GM12878 (cell line): ENCODE data around the gene TATDN2.

Experiments
- EZH2 ChIP-seq: IDR thresholded peaks from 2 replicates; pipeline ENCODE4 v1.6.1; 2012; ENCODE audit warnings: low read depth, mild to moderate bottlenecking, control low read depth, inconsistent platforms, low read length, borderline replicate concordance; ENCODE audit not compliant: control insufficient read depth
- NRF1 ChIP-seq: conservative IDR thresholded peaks from 2 replicates; pipeline ENCODE4 v1.6.1; 2011; ENCODE audit warnings: mild to moderate bottlenecking, low read depth, low read length, improper control_type of control experiment
- RFX5 ChIP-seq: IDR thresholded peaks from 2 replicates; pipeline ENCODE4 v1.6.1; 2011; ENCODE audit warnings: low read depth, low read length, improper control_type of control experiment
- ZNF274 ChIP-seq: IDR thresholded peaks from one replicate; pipeline ENCODE4 v1.8.0; 2011; ENCODE audit not compliant: insufficient read length, insufficient read depth

GRCh38 chr3:10249833-10250232 lies 1.6 kb downstream of the TATDN2 start:
- TF ChIP-seq EZH2 (no peak), ZNF274 (no peak), RFX5 (no peak), NRF1 (no peak)
